HG03469 (cell line): Measurements from ENCODE around the gene RPL36A.
A peak's percentile ranks its signal among the peaks of the same experiment; 100 is the strongest.

Experiments used
- ATAC-seq: cut with Tn5 transposase; IDR thresholded peaks from one replicate; pipeline ENCODE4 v1.9.1; 2021; ENCODE audit warnings: mild to moderate bottlenecking, moderate library complexity, moderate number of reproducible peaks; ENCODE audit not compliant: unreplicated experiment

Gene RPL36A

GRCh38 chrX:101390664-101391525 lies at the start of gene RPL36A:
RPL36A (plus strand) TSS chrX:101391011; CDS start chrX:101391044, 33 bp downstream.
- ATAC-seq = peak; percentile 86

- no peak for ATAC-seq
Observed at GRCh38 chrX:101347859-101348451, 42.9 kb upstream of the RPL36A start.

GRCh38 chrX:101348452-101349192 lies 42.2 kb upstream of the RPL36A start, which contains the start of gene TIMM8A:
TIMM8A (minus strand) TSS chrX:101348742; CDS start chrX:101348664, 78 bp downstream.
- peak; percentile 94 for ATAC-seq

GRCh38 chrX:101349193-101349562 lies 41.6 kb upstream of the RPL36A start:
- ATAC-seq = no peak

GRCh38 chrX:101357166-101357795 lies 33.5 kb upstream of the RPL36A start:
- no peak for ATAC-seq

GRCh38 chrX:101359966-101360365 lies 30.8 kb upstream of the RPL36A start:
- ATAC-seq = no peak

GRCh38 chrX:101360390-101360789 lies 30.4 kb upstream of the RPL36A start:
- no peak for ATAC-seq

GRCh38 chrX:101362116-101362515 lies 28.7 kb upstream of the RPL36A start:
- ATAC-seq = no peak

- no peak for ATAC-seq
Observed at GRCh38 chrX:101362757-101363156, 28.1 kb upstream of the RPL36A start.

- ATAC-seq = no peak
Observed at GRCh38 chrX:101365301-101365795, 25.5 kb upstream of the RPL36A start.

- ATAC-seq = no peak
Observed at GRCh38 chrX:101368800-101369199, 22.0 kb upstream of the RPL36A start.

GRCh38 chrX:101369687-101370086 lies 21.1 kb upstream of the RPL36A start:
- ATAC-seq = no peak

GRCh38 chrX:101370888-101371504 lies 19.8 kb upstream of the RPL36A start:
- ATAC-seq = no peak

GRCh38 chrX:101377547-101377946 lies 13.3 kb upstream of the RPL36A start:
- no peak for ATAC-seq

- peak; percentile 81 for ATAC-seq
Observed at GRCh38 chrX:101383679-101384205, 7.1 kb upstream of the RPL36A start.

- no peak for ATAC-seq
Observed at GRCh38 chrX:101385026-101385684, 5.7 kb upstream of the RPL36A start.

GRCh38 chrX:101385795-101386541 lies 4.8 kb upstream of the RPL36A start, which contains the start of gene BTK:
BTK (minus strand) TSS chrX:101386191; CDS start chrX:101375284, 10,907 bp downstream.
- peak; percentile 41 for ATAC-seq

- ATAC-seq = no peak
Observed at GRCh38 chrX:101386542-101386885, 4.3 kb upstream of the RPL36A start.

- ATAC-seq = no peak
Observed at GRCh38 chrX:101388604-101389003, 2.2 kb upstream of the RPL36A start.
